PFSK-1 (cell line): ENCODE results near the gene GPC6.

Experiments used
- FOXP2 ChIP-seq: optimal IDR thresholded peaks from 2 replicates; pipeline ENCODE3; 2011; ENCODE audit warnings: borderline replicate concordance, control low read depth, inconsistent platforms; ENCODE audit not compliant: insufficient read depth; ENCODE audit errors: extremely low read length, extremely low read depth
- POLR2AphosphoS5 ChIP-seq: IDR thresholded peaks from 2 replicates; pipeline ENCODE4 v1.6.1; 2012; ENCODE audit warnings: low read depth, mild to moderate bottlenecking, control low read depth, low read length, moderate library complexity
- REST ChIP-seq, 2 experiments: IDR thresholded peaks; 2 replicates each; pipeline versions ENCODE4 v1.6.1 to v1.8.0; 2011 to 2012; ENCODE audit warnings: low read depth in 2 of 2, low read length in 2 of 2, control low read depth in 1 of 2, inconsistent platforms in 1 of 2, mild to moderate bottlenecking in 1 of 2, moderate library complexity in 1 of 2; ENCODE audit not compliant: insufficient read depth in 1 of 2
- SIN3A ChIP-seq: IDR thresholded peaks from 2 replicates; pipeline ENCODE4 v1.6.1; 2012; ENCODE audit warnings: mild to moderate bottlenecking, low read length, moderate library complexity, borderline replicate concordance; ENCODE audit not compliant: insufficient read depth
- TAF1 ChIP-seq: IDR thresholded peaks from 2 replicates; pipeline ENCODE4 v1.6.1; 2012; ENCODE audit warnings: low read length, control low read depth, borderline replicate concordance; ENCODE audit not compliant: insufficient read depth

The GPC6 gene

DNA sequence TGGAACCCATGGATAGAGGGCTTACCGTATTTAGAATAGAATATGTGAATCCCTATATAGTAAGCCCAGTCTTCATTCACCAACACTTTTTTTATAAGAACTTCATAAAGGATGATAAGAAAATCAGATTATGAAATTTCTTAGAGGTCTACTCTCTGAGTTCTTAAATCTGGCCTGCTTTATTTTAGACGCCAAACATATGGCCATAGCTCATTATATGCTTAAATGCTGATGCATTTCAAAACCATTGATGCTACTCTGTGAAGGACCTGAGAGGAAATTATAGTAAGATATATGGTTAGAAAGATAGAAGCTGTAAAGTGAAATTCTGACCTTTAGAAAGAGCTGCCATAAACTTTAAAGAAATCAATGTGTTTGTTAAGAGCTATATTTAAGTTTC lies 38.3 kb downstream of the GPC6 start:
- TF ChIP-seq REST (IDR thresholded peaks at IDR 0.05; ENCODE audit: insufficient read depth in 1 of 2, low read depth in 2 of 2, low read length in 2 of 2) (no peak), TAF1 (no peak), SIN3A (no peak), FOXP2 (no peak), POLR2AphosphoS5 (no peak)

GRCh38 chr13:93265800-93266199 lies 39.2 kb downstream of the GPC6 start:
- TF ChIP-seq REST (IDR thresholded peaks at IDR 0.05; ENCODE audit: insufficient read depth in 1 of 2, low read depth in 2 of 2, low read length in 2 of 2) (no peak), POLR2AphosphoS5 (no peak), FOXP2 (no peak), TAF1 (no peak), SIN3A (no peak)

DNA sequence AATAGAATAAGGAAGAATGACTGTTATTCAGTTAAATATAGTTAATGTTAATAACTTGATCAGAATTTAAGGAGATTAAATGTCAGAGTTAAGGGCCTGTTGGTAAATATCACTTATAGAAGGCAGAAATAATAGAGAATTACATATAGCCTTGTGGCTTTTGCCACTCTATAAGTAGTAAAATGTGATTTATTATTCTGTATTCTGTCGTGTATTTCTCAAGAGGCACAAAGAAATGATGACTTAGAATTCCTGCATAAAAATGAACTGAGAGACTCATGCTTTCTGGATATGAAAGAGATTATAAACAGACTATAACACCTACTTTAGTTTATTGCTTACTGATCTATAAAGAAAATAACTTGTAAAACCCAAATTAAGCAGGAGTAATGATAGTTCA lies 40.1 kb downstream of the GPC6 start:
- TF ChIP-seq REST (IDR thresholded peaks at IDR 0.05; ENCODE audit: insufficient read depth in 1 of 2, low read depth in 2 of 2, low read length in 2 of 2): no peak
- no peak for TF ChIP-seq TAF1
- TF ChIP-seq SIN3A: no peak
- TF ChIP-seq FOXP2: no peak
- no peak for TF ChIP-seq POLR2AphosphoS5

DNA sequence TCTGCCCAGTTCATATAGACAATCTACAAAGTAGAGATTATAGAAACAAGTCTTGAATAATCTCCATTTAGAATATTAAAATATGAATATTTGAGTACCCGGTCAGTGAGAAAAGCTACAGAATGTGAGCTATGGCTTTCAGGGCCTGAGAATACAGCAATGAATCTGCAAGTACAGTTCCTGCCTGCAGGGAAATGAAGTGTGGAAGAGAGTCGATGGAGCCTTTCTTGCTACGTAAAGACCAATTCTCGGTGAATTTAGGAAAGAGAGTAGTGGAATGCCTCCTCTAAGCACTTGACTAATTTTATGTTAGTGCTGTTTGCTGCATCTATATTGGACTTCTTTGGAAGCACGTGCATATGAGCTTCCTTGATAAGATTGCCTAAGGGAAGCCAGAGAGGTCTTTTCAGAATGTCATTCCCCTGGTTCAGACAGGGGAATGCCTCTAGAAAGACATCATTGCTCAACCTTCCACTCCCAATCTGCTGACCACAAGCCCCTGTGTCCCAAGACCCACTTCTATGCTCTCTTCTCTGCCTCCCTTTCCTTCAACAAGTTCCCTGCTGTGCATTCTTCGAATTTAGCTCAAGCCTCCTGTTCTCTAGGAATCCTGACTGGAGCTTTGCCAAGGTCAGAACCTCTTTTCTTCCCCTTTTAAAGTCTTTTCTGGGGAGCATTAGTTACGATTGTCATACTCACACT lies 41.9 kb downstream of the GPC6 start:
- no peak for TF ChIP-seq REST (IDR thresholded peaks at IDR 0.05; ENCODE audit: insufficient read depth in 1 of 2, low read depth in 2 of 2, low read length in 2 of 2)
- no peak for TF ChIP-seq POLR2AphosphoS5
- no peak for TF ChIP-seq SIN3A
- TF ChIP-seq FOXP2: no peak
- TF ChIP-seq TAF1: no peak
